Measurements from ENCODE around the gene AAMDC.
"Not testable (repeated sequence)": the region's sequence is repeated elsewhere in the genome, so short reads cannot be mapped to it uniquely, and the experiment has no call there.

AAMDC gene

GRCh38 chr11:77890100-77890614 is 69.2 kb downstream of the AAMDC start:
- not testable (repeated sequence) for DNase-seq

- DNase-seq: peak; percentile 64
These were observed 69.7 kb downstream of the AAMDC start for GRCh38 chr11:77890619-77891056.

- DNase-seq: not testable (repeated sequence)
These were observed 70.3 kb downstream of the AAMDC start for GRCh38 chr11:77891256-77891655.

- not testable (repeated sequence) for DNase-seq
These were observed 70.8 kb downstream of the AAMDC start for GRCh38 chr11:77891703-77892102.

- not testable (repeated sequence) for DNase-seq
These were observed 74.0 kb downstream of the AAMDC start for GRCh38 chr11:77894949-77895348.

- no peak for DNase-seq
These were observed 87.9 kb downstream of the AAMDC start for GRCh38 chr11:77908835-77909234.

- no peak for DNase-seq
These were observed 88.3 kb downstream of the AAMDC start for GRCh38 chr11:77909277-77909676.

- peak; percentile 48 for DNase-seq
These were observed 89.9 kb downstream of the AAMDC start for GRCh38 chr11:77910828-77911227.

GRCh38 chr11:77913608-77914306 is 92.8 kb downstream of the AAMDC start:
- not testable (repeated sequence) for DNase-seq

GRCh38 chr11:77914307-77914791 is 93.4 kb downstream of the AAMDC start:
- not testable (repeated sequence) for DNase-seq

GRCh38 chr11:77917713-77918112 is 96.8 kb downstream of the AAMDC start:
- not testable (repeated sequence) for DNase-seq
